ENCODE measurements around the gene ATP11A.

DNA sequence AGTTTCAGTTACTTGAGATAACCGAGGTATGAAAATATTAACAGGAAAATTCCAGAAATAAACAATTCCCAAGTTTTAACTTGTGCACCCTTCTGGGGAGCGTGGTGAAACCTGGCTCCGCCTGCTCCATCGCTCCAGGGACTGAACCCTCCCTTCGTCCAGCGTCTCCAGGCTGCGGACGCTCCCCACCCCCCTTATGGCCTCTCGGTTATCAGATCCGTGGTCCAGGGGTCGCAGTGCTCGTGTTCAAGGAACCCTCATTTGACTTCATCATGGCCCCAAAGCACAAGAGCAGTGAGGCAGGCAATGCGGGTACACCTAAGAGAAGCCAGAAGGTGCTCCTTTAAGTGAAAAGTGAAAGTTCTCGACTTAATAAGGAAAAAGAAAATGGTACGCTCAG lies 71.1 kb downstream of the ATP11A start:
- no peak for TF ChIP-seq CTCF (IDR thresholded peaks at IDR 0.05; ENCODE audit: extremely low read depth in 1 of 2, insufficient read depth in 1 of 2, low read depth in 1 of 2, low read length in 2 of 2)
- no peak for TF ChIP-seq POLR2A (IDR thresholded peaks at IDR 0.05; ENCODE audit: low read depth, low read length)
- no peak for TF ChIP-seq JUN (IDR thresholded peaks at IDR 0.05; ENCODE audit: borderline replicate concordance, insufficient read depth, insufficient read length, low read depth)
- no peak for TF ChIP-seq POLR2AphosphoS5 (IDR thresholded peaks at IDR 0.05; ENCODE audit: insufficient read depth, low read depth, low read length)
- TF ChIP-seq EZH2 (IDR thresholded peaks at IDR 0.05; ENCODE audit: borderline replicate concordance, low read depth, low read length, severe bottlenecking): no peak

All from endothelial cell of umbilical vein (primary cell).